ENCODE measurements around the gene RBM8A.

RBM8A gene

DNA sequence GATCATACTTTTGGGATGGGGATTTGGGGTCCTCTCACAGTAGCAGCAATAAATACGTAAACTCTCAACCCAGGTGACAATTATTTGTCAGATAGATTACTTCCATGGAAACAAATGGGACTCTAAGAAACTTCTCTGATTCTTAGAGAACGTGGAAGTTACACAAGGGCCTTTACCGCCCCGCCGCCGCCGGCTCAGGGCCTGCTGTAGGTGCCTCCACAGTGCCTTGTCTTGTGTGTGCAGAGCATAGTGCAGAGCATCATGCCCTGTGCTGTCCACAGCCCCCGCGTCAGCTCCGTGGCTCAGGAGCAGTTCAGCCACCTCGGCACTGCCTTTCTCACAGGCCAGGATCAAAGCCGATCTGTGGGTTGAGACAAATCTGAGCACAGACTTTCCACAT lies 52.6 kb downstream of the RBM8A start:
- H3K4me3 ChIP-seq (ENCODE audit: low read depth, low read length): no peak overlapping the region

GRCh38 chr1:145871994-145872924 lies 55.0 kb downstream of the RBM8A start:
- peak overlapping the region; percentile 57 for H3K4me3 ChIP-seq (ENCODE audit: low read depth, low read length)
- no peak for TF ChIP-seq CTCF (IDR thresholded peaks at IDR 0.05; ENCODE audit: low read depth, low read length)

More for the DNA sequence above, 52.6 kb downstream of the RBM8A start:
- TF ChIP-seq CTCF (IDR thresholded peaks at IDR 0.05; ENCODE audit: low read depth, low read length): no peak

Data from WI38 (cell line).